ENCODE data around the gene TLCD4.

GRCh38 chr1:95111014-95111413 lies 6.1 kb upstream of the TLCD4 start:
- TF ChIP-seq CTCF (IDR thresholded peaks at IDR 0.05) (no peak), POLR2A (IDR thresholded peaks at IDR 0.05) (no peak)
